Transverse colon (tissue), 4 donors: ENCODE measurements around the gene IFNA8. TPM values are rescaled to one million over a fixed set of nuclear protein-coding genes. Genes with fewer than 3 reads are reported as not detected.

Source experiments
- DNase-seq: peaks from one replicate; pipeline ENCODE4 v3.0.0-alpha.2; 2019
- H3K27ac ChIP-seq, 4 donors: fragments of 200-600 bp; sonication (generic); 2 replicates each; pipeline ENCODE4 v1.5.1; 2016 to 2018; ENCODE audit warnings: inconsistent platforms in 4 of 4
- H3K27me3 ChIP-seq: fragments of 200-600 bp; sonication (generic); 2 replicates; pipeline ENCODE4 v1.5.1; 2017; ENCODE audit warnings: inconsistent platforms
- H3K36me3 ChIP-seq, 4 donors: fragments of 200-600 bp; sonication (generic); 2 replicates each; pipeline ENCODE4 v1.5.1; 2017 to 2019; ENCODE audit warnings: inconsistent platforms in 4 of 4
- H3K4me1 ChIP-seq, 4 donors: fragments of 200-600 bp; sonication (generic); 2 replicates each; pipeline ENCODE4 v1.5.1; 2017 to 2020; ENCODE audit warnings: inconsistent platforms in 4 of 4
- H3K4me3 ChIP-seq, 4 donors: fragments of 200-600 bp; sonication (generic); 1 replicate in 1 of 4; 2 replicates in 3 of 4; pipeline versions ENCODE4 v1.5.1 to v1.6.1; 2017 to 2019; ENCODE audit warnings: inconsistent platforms in 4 of 4
- H3K9me3 ChIP-seq, 2 donors: fragments of 200-600 bp; sonication (generic); 2 replicates each; pipeline ENCODE4 v1.5.1; 2017 to 2019; ENCODE audit warnings: inconsistent platforms in 2 of 2
- CTCF ChIP-seq, 5 experiments: fragments of 200-600 bp in 3 of 5; fragments of 450-650 bp in 2 of 5; sonication (generic) in 3 of 5; IDR thresholded peaks; 1 replicate in 2 of 5; 2 replicates in 3 of 5; pipeline ENCODE4 v1.5.1; 2016 to 2017; ENCODE audit warnings: antibody characterized with exemption in 5 of 5, inconsistent platforms in 3 of 5, mild to moderate bottlenecking in 2 of 5, moderate library complexity in 1 of 5
- EP300 ChIP-seq: sonication (generic); formaldehyde crosslinking; IDR thresholded peaks from one replicate; pipeline ENCODE4 v1.6.1; 2017; ENCODE audit warnings: antibody characterized with exemption, low read depth
- POLR2A ChIP-seq: fragments of 450-650 bp; IDR thresholded peaks from one replicate; pipeline ENCODE4 v1.6.1; 2016; ENCODE audit warnings: antibody characterized with exemption, mild to moderate bottlenecking, moderate library complexity
- POLR2AphosphoS5 ChIP-seq, 3 donors: sonication (generic); formaldehyde crosslinking; IDR thresholded peaks; one replicate each; pipeline ENCODE4 v1.6.1; 2016; ENCODE audit warnings: antibody characterized with exemption in 3 of 3
- WGBS, 2 donors: methylation state at CpG; one replicate each; pipeline ENCODE4 v1.1.5; 2018; ENCODE audit warnings: low coverage in 1 of 2; 5-methylcytosine and 5-hydroxymethylcytosine counted together
- in situ Hi-C, 4 donors: fragments of 200-750 bp; cut with MboI; loops; one replicate each; pipeline versions ENCODE4 v1.15.0 to v1.15.1; 2017; ENCODE audit warnings: low sequenced_read_pairs in 3 of 4, low pct_ligation_motif_present in 1 of 4, low pct_unique_long_range_greater_than_20kb in 1 of 4
- intact Hi-C: fragments of 100-400 bp; cut with DNase I; formaldehyde crosslinking; loops from one replicate; pipeline ENCODE4 v1.15.1; 2023; ENCODE audit warnings: low total_unique reads
- total RNA-seq, 4 donors: library from RNA; depleted of rRNA; stranded (reverse); fragments of >200 nt; gene quantifications; one replicate each; pipeline ENCODE4 v1.1.0, GENCODE V29; 2016

IFNA8 gene
- total RNA-seq, 4 donors from 2014 or later, result not detected

- H3K27me3 ChIP-seq, result peaks cover 31% of the 10 kb centered on the region
- H3K9me3 ChIP-seq, result no peaks in the 10 kb centered on the region
- in situ Hi-C loops (no loop called here), intact Hi-C loops (no loop called here)
- WGBS, 2 donors, result 13 to 45% methylated on average over 3 to 5 of the region's 5 CpGs
- no peak for TF ChIP-seq CTCF (IDR thresholded peaks at IDR 0.05)
- no peak for TF ChIP-seq POLR2AphosphoS5 (IDR thresholded peaks at IDR 0.05)
- TF ChIP-seq EP300, result no peak
- TF ChIP-seq POLR2A, result no peak
- H3K36me3 ChIP-seq, result no peaks in the 10 kb centered on the region
- no peak overlapping the region for H3K4me3 ChIP-seq
- no peak for DNase-seq
- peaks cover 0 to 6% (median 0%) of the 10 kb centered on the region in 4 donors for H3K4me1 ChIP-seq
- no peak overlapping the region for H3K27ac ChIP-seq
Observed at GRCh38 chr9:21381448-21382339, 27.2 kb upstream of the IFNA8 start.

DNA sequence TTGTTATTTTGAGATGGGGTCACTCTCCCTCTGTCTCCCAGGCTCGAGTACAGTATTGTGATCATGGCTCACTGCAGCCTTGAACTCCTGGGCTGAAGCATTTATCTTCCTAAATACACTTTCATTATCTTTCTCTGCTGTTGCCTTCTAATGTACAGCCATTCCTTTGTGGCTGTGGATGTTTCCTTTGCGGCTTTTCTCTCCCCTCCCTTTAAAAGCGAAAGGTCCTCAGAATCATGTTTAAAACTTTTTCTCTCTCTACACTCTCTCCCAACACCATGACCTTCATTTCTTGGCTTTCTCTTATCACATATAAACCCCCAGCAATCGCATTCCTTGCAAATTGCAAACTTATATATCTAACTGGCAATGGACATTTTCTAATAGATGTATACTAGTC lies 25.3 kb upstream of the IFNA8 start:
- Histone ChIP-seq H3K27me3 (peaks cover 43% of the 10 kb centered on the region), H3K36me3 (no peaks in the 10 kb centered on the region), H3K9me3 (no peaks in the 10 kb centered on the region), H3K27ac (no peak overlapping the region), H3K4me1 (peaks cover 0 to 6% (median 0%) of the 10 kb centered on the region in 4 donors), H3K4me3 (no peak overlapping the region)
- in situ Hi-C loops (no loop called here), intact Hi-C loops (no loop called here)
- no peak for TF ChIP-seq CTCF (IDR thresholded peaks at IDR 0.05)
- 56 to 60% methylated on average over 4 of the region's 4 CpGs for WGBS, 2 donors
- DNase-seq, result no peak

DNA sequence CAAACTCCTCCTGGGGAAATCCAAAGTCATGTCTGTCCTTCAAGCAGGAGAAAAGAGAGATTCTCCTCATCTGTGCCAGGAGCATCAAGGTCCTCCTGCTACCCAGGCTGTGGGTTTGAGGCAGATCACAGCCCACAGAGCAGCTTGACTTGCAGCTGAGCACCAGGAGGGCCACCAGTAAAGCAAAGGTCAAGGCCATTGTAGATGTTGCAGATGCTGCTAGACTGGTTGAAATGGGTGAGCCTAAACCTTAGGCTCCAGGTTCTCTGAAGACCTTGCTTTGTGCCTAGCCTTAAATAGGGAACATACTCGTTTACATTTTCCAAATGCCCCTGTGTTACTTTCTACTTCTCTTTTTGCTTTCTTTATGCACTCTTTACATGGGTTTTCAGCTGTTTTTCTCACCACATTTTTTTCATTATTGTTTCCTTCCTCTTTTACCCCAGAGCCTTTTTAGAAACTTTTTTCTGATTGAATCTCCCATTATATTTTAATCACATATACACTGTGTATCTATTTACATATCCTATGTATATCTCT lies 23.7 kb upstream of the IFNA8 start, which contains the start of gene IFNA2:
TSS of gene IFNA2 (minus strand) at position 268 of the 540 bp plus-strand sequence. CDS start at position 199, 69 bp downstream.
- peaks cover 52% of the 10 kb centered on the region for H3K27me3 ChIP-seq
- DNase-seq, result no peak
- in situ Hi-C loops, result no loop called here
- no peaks in the 10 kb centered on the region for H3K36me3 ChIP-seq
- 45 to 88% methylated on average over 1 of the region's 1 CpG for WGBS, 2 donors
- H3K4me1 ChIP-seq, result peaks cover 0 to 6% (median 0%) of the 10 kb centered on the region in 4 donors
- H3K27ac ChIP-seq, result no peak within 1 kb of the TSS
- no peak for TF ChIP-seq EP300
- no peak for TF ChIP-seq CTCF (IDR thresholded peaks at IDR 0.05)
- TF ChIP-seq POLR2A, result no peak
- no peak for TF ChIP-seq POLR2AphosphoS5 (IDR thresholded peaks at IDR 0.05)
- intact Hi-C loops, result no loop called here
- H3K4me3 ChIP-seq, result no peak within 1 kb of the TSS
- no peaks in the 10 kb centered on the region for H3K9me3 ChIP-seq

GRCh38 chr9:21392270-21392669 lies 16.6 kb upstream of the IFNA8 start:
- intact Hi-C loops, result no loop called here
- 76 to 80% methylated on average over 1 to 6 of the region's 6 CpGs for whole genome bisulfite sequencing, 2 donors
- no peak for DNase-seq
- H3K27ac ChIP-seq, result no peak overlapping the region
- in situ Hi-C loops, result loop anchor here in 2 of 4 donors (10.0 kb wide), 1 partner anchor 67 kb away; no protein-coding TSS in a partner anchor
- H3K27me3 ChIP-seq, result peaks cover 94% of the 10 kb centered on the region
- H3K4me1 ChIP-seq, result peaks cover 0 to 8% (median 2%) of the 10 kb centered on the region in 4 donors
- no peaks in the 10 kb centered on the region for H3K36me3 ChIP-seq
- no peak overlapping the region for H3K4me3 ChIP-seq
- TF ChIP-seq EP300, result no peak
- TF ChIP-seq CTCF (IDR thresholded peaks at IDR 0.05), result peak in 4 of 5 experiments; percentile 14 to 39 (median 30)
- H3K9me3 ChIP-seq, result no peaks in the 10 kb centered on the region
